Measurements from ENCODE around the gene WWP2. TPM values are rescaled to one million over a fixed set of nuclear protein-coding genes. Genes with fewer than 3 reads are reported as not detected.
A peak's percentile ranks its signal among the peaks of the same experiment; 100 is the strongest.

The WWP2 gene
- total RNA-seq, 4 donors from 2014 or later: 23.4 to 32.8 (median 29.6) TPM

- intact Hi-C loops (cut with DNase I): no loop called here
- no peaks in the 10 kb centered on the region for H3K27me3 ChIP-seq
- DNase-seq: no peak
- peaks cover 27 to 98% (median 58%) of the 10 kb centered on the region in 3 donors for H3K36me3 ChIP-seq
- TF ChIP-seq POLR2A (IDR thresholded peaks at IDR 0.05): no peak
- no peak for TF ChIP-seq CTCF (IDR thresholded peaks at IDR 0.05)
- no peaks in the 10 kb centered on the region for H3K9me3 ChIP-seq
- WGBS, 2 donors: 83 to 92% methylated on average over 5 to 6 of the region's 16 CpGs
- no peak overlapping the region for H3K27ac ChIP-seq
- H3K4me1 ChIP-seq: peaks cover 0 to 5% (median 3%) of the 10 kb centered on the region in 3 donors
- H3K4me3 ChIP-seq: no peak overlapping the region
Measured at GRCh38 chr16:69937465-69937951, 175.4 kb downstream of the WWP2 start.

GRCh38 chr16:69938981-69939820 lies 177.1 kb downstream of the WWP2 start:
- peaks cover 27 to 81% (median 49%) of the 10 kb centered on the region in 3 donors for H3K36me3 ChIP-seq
- TF ChIP-seq POLR2A (IDR thresholded peaks at IDR 0.05) (no peak), CTCF (IDR thresholded peaks at IDR 0.05) (no peak)
- DNase-seq: no peak
- H3K9me3 ChIP-seq: no peaks in the 10 kb centered on the region
- 94% methylated on average over 13 of the region's 28 CpGs; no CpG with 5 or more reads in 1 of the 2 donors for WGBS, 2 donors
- no peaks in the 10 kb centered on the region for H3K27me3 ChIP-seq
- peaks cover 0 to 5% (median 3%) of the 10 kb centered on the region in 3 donors for H3K4me1 ChIP-seq
- intact Hi-C loops (cut with DNase I): no loop called here
- no peak overlapping the region for H3K27ac ChIP-seq
- H3K4me3 ChIP-seq: no peak overlapping the region

GRCh38 chr16:69939821-69940585 lies 177.9 kb downstream of the WWP2 start:
- Histone ChIP-seq H3K27ac (no peak overlapping the region), H3K4me1 (peaks cover 0 to 5% (median 3%) of the 10 kb centered on the region in 3 donors), H3K9me3 (no peaks in the 10 kb centered on the region), H3K4me3 (no peak overlapping the region), H3K36me3 (peaks cover 27 to 73% (median 44%) of the 10 kb centered on the region in 3 donors), H3K27me3 (no peaks in the 10 kb centered on the region)
- no peak for TF ChIP-seq POLR2A (IDR thresholded peaks at IDR 0.05)
- no peak for TF ChIP-seq CTCF (IDR thresholded peaks at IDR 0.05)
- DNase-seq: no peak
- intact Hi-C loops (cut with DNase I): no loop called here
- 71 to 95% methylated on average over 3 to 15 of the region's 26 CpGs for WGBS, 2 donors

- Histone ChIP-seq H3K36me3 (peaks cover 27 to 66% (median 37%) of the 10 kb centered on the region in 3 donors), H3K27me3 (no peaks in the 10 kb centered on the region), H3K9me3 (no peaks in the 10 kb centered on the region), H3K27ac (no peak overlapping the region), H3K4me1 (peaks cover 0 to 5% (median 3%) of the 10 kb centered on the region in 3 donors), H3K4me3 (no peak overlapping the region)
- intact Hi-C loops (cut with DNase I): no loop called here
- no peak for DNase-seq
- no peak for TF ChIP-seq POLR2A (IDR thresholded peaks at IDR 0.05)
- 100% methylated on average over 4 of the region's 13 CpGs; no CpG with 5 or more reads in 1 of the 2 donors for WGBS, 2 donors
Measured at GRCh38 chr16:69940676-69941075, 178.5 kb downstream of the WWP2 start.

- no peak for DNase-seq
- peaks cover 0 to 5% (median 3%) of the 10 kb centered on the region in 3 donors for H3K4me1 ChIP-seq
- H3K9me3 ChIP-seq: no peaks in the 10 kb centered on the region
- peaks cover 21 to 58% (median 35%) of the 10 kb centered on the region in 3 donors for H3K36me3 ChIP-seq
- H3K27me3 ChIP-seq: no peaks in the 10 kb centered on the region
- TF ChIP-seq POLR2A (IDR thresholded peaks at IDR 0.05) (no peak), CTCF (IDR thresholded peaks at IDR 0.05) (no peak)
- WGBS, 2 donors: 84 to 91% methylated on average over 16 to 19 of the region's 28 CpGs
- intact Hi-C loops (cut with DNase I): no loop called here
- no peak overlapping the region for H3K4me3 ChIP-seq
- H3K27ac ChIP-seq: peak overlapping the region in 1 of 4 donors; percentile 9
Measured at GRCh38 chr16:69941251-69942098, 179.3 kb downstream of the WWP2 start.

Data from esophagus squamous epithelium (tissue), 5 donors.